Endothelial cell of umbilical vein (primary cell): Measurements from ENCODE around the gene CACNA1B. TPM values are rescaled to one million over a fixed set of nuclear protein-coding genes. Genes with fewer than 3 reads are reported as not detected.

Source experiments
- BruUV-seq: library from RNA; stranded (reverse); fragments of 400-500 nt; replicated peaks from 2 replicates; lab custom pipeline; 2021; lab: Mats Ljungman, UMichigan
- CTCF ChIA-PET: fragments of 300-600, 350-600 bp; sonication (Branson Sonifier 250); formaldehyde crosslinking; loops from one replicate; lab custom pipeline; 2021; ENCODE audit warnings: antibody characterized with exemption, inconsistent platforms; lab: Charles Lee
- POLR2A ChIA-PET: fragments of 300-600, 350-600 bp; sonication (Branson Sonifier 250); formaldehyde crosslinking; loops from one replicate; lab custom pipeline; 2021; ENCODE audit warnings: antibody characterized with exemption, inconsistent platforms; lab: Charles Lee
- DNase-seq: peaks from one replicate; pipeline ENCODE4 v3.0.0-alpha.2; 2011; ENCODE audit warnings: low read depth, low spot score
- FAIRE-seq: peaks from 2 replicates; lab custom pipeline; 2011; peaks lifted over from hg19 to GRCh38; lab: Jason Lieb, UNC
- H2AFZ ChIP-seq: 2 replicates; pipeline ENCODE4 v1.6.0; 2012; ENCODE audit warnings: low read depth, low read length, control low read depth, inconsistent platforms
- H3K27ac ChIP-seq: 2 replicates; pipeline ENCODE4 v1.5.1; 2011; ENCODE audit warnings: low read depth, mild to moderate bottlenecking, control low read depth, low read length, moderate library complexity; ENCODE audit not compliant: insufficient read depth
- H3K27me3 ChIP-seq, 2 experiments: 2 replicates each; pipeline versions ENCODE4 v1.6.0 to v1.6.1; 2011; ENCODE audit warnings: low read length in 2 of 2, mixed read lengths in 1 of 2; ENCODE audit not compliant: control insufficient read depth in 2 of 2, insufficient read depth in 2 of 2
- H3K36me3 ChIP-seq, 2 experiments: 2 replicates in 1 of 2; 3 replicates in 1 of 2; pipeline ENCODE4 v1.5.1; 2011; ENCODE audit warnings: low read length in 2 of 2, mild to moderate bottlenecking in 1 of 2, moderate library complexity in 1 of 2; ENCODE audit not compliant: control insufficient read depth in 2 of 2, insufficient read depth in 2 of 2; ENCODE audit errors: extremely low read depth in 1 of 2
- H3K4me1 ChIP-seq: 3 replicates; pipeline ENCODE4 v1.5.1; 2011; ENCODE audit warnings: mild to moderate bottlenecking, low read length; ENCODE audit not compliant: control insufficient read depth, insufficient read depth; ENCODE audit errors: extremely low read depth
- H3K4me2 ChIP-seq: 2 replicates; pipeline ENCODE4 v1.6.1; 2011; ENCODE audit warnings: low read length, control low read depth, mixed read lengths; ENCODE audit not compliant: insufficient read depth
- H3K4me3 ChIP-seq, 3 experiments: fragments of 200-600 bp in 1 of 3; sonication (generic), shearing (Covaris generic) in 1 of 3; replicated peaks in 1 of 3; 2 replicates each; pipeline ENCODE4 v1.5.1; 2011 to 2016; ENCODE audit warnings: control low read depth in 3 of 3, low read length in 3 of 3, mild to moderate bottlenecking in 2 of 3, inconsistent platforms in 1 of 3, low read depth in 1 of 3, moderate library complexity in 1 of 3; ENCODE audit not compliant: insufficient read depth in 1 of 3
- H3K79me2 ChIP-seq: 2 replicates; pipeline ENCODE4 v1.6.0; 2012; ENCODE audit warnings: low read length, inconsistent platforms; ENCODE audit not compliant: control insufficient read depth, insufficient read depth
- H3K9ac ChIP-seq: replicated peaks from 2 replicates; pipeline ENCODE3; 2011; ENCODE audit warnings: low read length, control low read depth; ENCODE audit not compliant: insufficient read depth; ENCODE audit errors: extremely low read depth
- H3K9me1 ChIP-seq: replicated peaks from 3 replicates; pipeline ENCODE4 v1.6.0; 2011; ENCODE audit warnings: mild to moderate bottlenecking, low read length; ENCODE audit not compliant: control insufficient read depth, insufficient read depth; ENCODE audit errors: extremely low read depth
- H3K9me3 ChIP-seq: replicated peaks from 2 replicates; pipeline ENCODE4 v1.5.1; 2012; ENCODE audit warnings: low read length, inconsistent platforms; ENCODE audit not compliant: control insufficient read depth, insufficient read depth
- H4K20me1 ChIP-seq: replicated peaks from 2 replicates; pipeline ENCODE3; 2011; ENCODE audit warnings: mild to moderate bottlenecking, low read length; ENCODE audit not compliant: control insufficient read depth, insufficient read depth; ENCODE audit errors: extremely low read depth
- CTCF ChIP-seq, 2 donors: IDR thresholded peaks; 1 replicate in 1 of 2; 2 replicates in 1 of 2; pipeline ENCODE4 v1.5.1; 2011; ENCODE audit warnings: low read length in 2 of 2, mild to moderate bottlenecking in 2 of 2, moderate library complexity in 2 of 2, control low read depth in 1 of 2, inconsistent platforms in 1 of 2, low read depth in 1 of 2; ENCODE audit not compliant: insufficient read depth in 1 of 2; ENCODE audit errors: extremely low read depth in 1 of 2
- EZH2 ChIP-seq: IDR thresholded peaks from 2 replicates; pipeline ENCODE4 v1.6.1; 2012; ENCODE audit warnings: borderline replicate concordance, low read depth, mild to moderate bottlenecking, moderate library complexity, low read length, inconsistent platforms; ENCODE audit not compliant: severe bottlenecking
- FOS ChIP-seq: IDR thresholded peaks from 2 replicates; pipeline ENCODE4 v1.6.1; 2011; ENCODE audit warnings: mild to moderate bottlenecking, low read length, moderate library complexity, borderline replicate concordance; ENCODE audit not compliant: insufficient read depth
- GATA2 ChIP-seq: IDR thresholded peaks from 2 replicates; pipeline ENCODE4 v1.7.0; 2011; ENCODE audit warnings: low read depth, mild to moderate bottlenecking, moderate library complexity, mixed read lengths, low read length; ENCODE audit not compliant: insufficient read length, insufficient read depth
- MAX ChIP-seq: IDR thresholded peaks from 2 replicates; pipeline ENCODE4 v1.6.1; 2011; ENCODE audit not compliant: insufficient read depth, insufficient read length
- POLR2A ChIP-seq: IDR thresholded peaks from 2 replicates; pipeline ENCODE4 v1.6.1; 2012; ENCODE audit warnings: low read depth, mild to moderate bottlenecking, control low read depth, low read length
- POLR2AphosphoS5 ChIP-seq: IDR thresholded peaks from 2 replicates; pipeline ENCODE4 v1.6.1; 2012; ENCODE audit warnings: low read depth, mild to moderate bottlenecking, control low read depth, low read length, moderate library complexity; ENCODE audit not compliant: insufficient read depth
- dilution Hi-C: fragments of 300-500 bp; cut with MboI; formaldehyde crosslinking; loops from one replicate; pipeline ENCODE4 v1.15.0; 2019; ENCODE audit warnings: low sequenced_read_pairs; ENCODE audit not compliant: extremely low pct_ligation_motif_present
- intact Hi-C: fragments of 100-400 bp; cut with micrococcal nuclease; formaldehyde crosslinking; loops from one replicate; pipeline ENCODE4 v1.10.0; 2022
- polyA plus RNA-seq, 4 experiments: library from polyadenylated mRNA; depleted of rRNA in 3 of 4; stranded (reverse) in 3 of 4; unstranded in 1 of 4; fragments of >200 nt; gene quantifications; 2 replicates each; pipeline versions ENCODE4 v1.2.1 to v1.2.3, GENCODE V29; 2011 to 2012; ENCODE audit warnings: missing spikeins in 1 of 4
- total RNA-seq: library from RNA; stranded (reverse); gene quantifications from 2 replicates; pipeline ENCODE4 v1.2.3, GENCODE V29; 2021

Gene CACNA1B
- total and polyA plus RNA-seq, 2 donors (not counting 3 experiments of a cell fraction or from before 2014, with no cell fraction given): 0.11 to 0.41 TPM

- FAIRE-seq: no peak
- CTCF ChIA-PET: no interaction called here
Observed at GRCh38 chr9:138072161-138072842, 194.7 kb downstream of the CACNA1B start.

More at GRCh38 chr9:138072161-138072842, 194.7 kb downstream of the CACNA1B start:
- no peaks in the 10 kb centered on the region for H3K4me1 ChIP-seq
- TF ChIP-seq CTCF (IDR thresholded peaks at IDR 0.05; ENCODE audit: extremely low read depth in 1 of 2, insufficient read depth in 1 of 2, low read depth in 1 of 2, low read length in 2 of 2) (no peak), MAX (no peak), POLR2AphosphoS5 (no peak), FOS (no peak), GATA2 (no peak), EZH2 (no peak), POLR2A (no peak)
- no peak overlapping the region for H2AFZ ChIP-seq
- no peak overlapping the region for H3K9ac ChIP-seq
- H3K79me2 ChIP-seq: no peaks in the 10 kb centered on the region
- H3K36me3 ChIP-seq: no peaks in the 10 kb centered on the region
- BruUV-seq: no TSS peak
- dilution Hi-C loops (no loop called here), intact Hi-C loops (no loop called here)
- H4K20me1 ChIP-seq: no peaks in the 10 kb centered on the region
- no peak overlapping the region for H3K4me2 ChIP-seq
- POLR2A ChIA-PET: no interaction called here
- no peak overlapping the region for H3K27ac ChIP-seq
- no peaks in the 10 kb centered on the region for H3K9me1 ChIP-seq
- no peak overlapping the region for H3K4me3 ChIP-seq
- H3K27me3 ChIP-seq: no peaks in the 10 kb centered on the region
- no peak for DNase-seq
- H3K9me3 ChIP-seq: no peaks in the 10 kb centered on the region
